HG02840 (cell line): ENCODE results near the gene ACKR2.

Experiments
- ATAC-seq: cut with Tn5 transposase; IDR thresholded peaks from one replicate; pipeline ENCODE4 v1.9.1; 2021; ENCODE audit warnings: mild to moderate bottlenecking, moderate library complexity, moderate number of reproducible peaks; ENCODE audit not compliant: unreplicated experiment, low FRiP score

Gene ACKR2

GRCh38 chr3:42914771-42915515 is 105.7 kb downstream of the ACKR2 start:
- ATAC-seq: no peak
